CD4-positive, alpha-beta T cell treated with Interleukin-6 for 4 hours (primary cell): ENCODE results near the gene FXYD5.

Source experiments
- DNase-seq: peaks from one replicate; pipeline ENCODE4 v3.0.0-alpha.2; 2020; ENCODE audit warnings: mixed read lengths

FXYD5 gene

GRCh38 chr19:35160629-35161433 is 6.3 kb downstream of the FXYD5 start:
- DNase-seq, result no peak

GRCh38 chr19:35161434-35161743 is 6.9 kb downstream of the FXYD5 start:
- no peak for DNase-seq

GRCh38 chr19:35162471-35163326 is 8.2 kb downstream of the FXYD5 start:
- no peak for DNase-seq

- DNase-seq, result no peak
Observed at GRCh38 chr19:35164418-35164817, 9.9 kb downstream of the FXYD5 start.

GRCh38 chr19:35165200-35166058 is 10.9 kb downstream of the FXYD5 start:
- no peak for DNase-seq

- no peak for DNase-seq
Observed at GRCh38 chr19:35166100-35167063, 11.8 kb downstream of the FXYD5 start.

- peak; percentile 43 for DNase-seq
Observed at GRCh38 chr19:35167251-35168119, 12.9 kb downstream of the FXYD5 start.

- no peak for DNase-seq
Observed at GRCh38 chr19:35168196-35168595, 13.7 kb downstream of the FXYD5 start.

GRCh38 chr19:35169221-35169995 is 14.9 kb downstream of the FXYD5 start:
- no peak for DNase-seq

- no peak for DNase-seq
Observed at GRCh38 chr19:35170359-35171061, 16.0 kb downstream of the FXYD5 start.

GRCh38 chr19:35171730-35172129 is 17.2 kb downstream of the FXYD5 start:
- peak; percentile 32 for DNase-seq

- DNase-seq, result no peak
Observed at GRCh38 chr19:35174226-35174625, 19.7 kb downstream of the FXYD5 start.

- DNase-seq, result no peak
Observed at GRCh38 chr19:35176181-35176570, 21.6 kb downstream of the FXYD5 start.

- no peak for DNase-seq
Observed at GRCh38 chr19:35177377-35178274, 23.1 kb downstream of the FXYD5 start.

GRCh38 chr19:35178701-35179100 is 24.2 kb downstream of the FXYD5 start:
- no peak for DNase-seq

- no peak for DNase-seq
Observed at GRCh38 chr19:35179830-35180229, 25.3 kb downstream of the FXYD5 start.

GRCh38 chr19:35181387-35181786 is 26.9 kb downstream of the FXYD5 start:
- DNase-seq, result no peak

- DNase-seq, result no peak
Observed at GRCh38 chr19:35184267-35184666, 29.7 kb downstream of the FXYD5 start.
